H1 (cell line): ENCODE measurements around the gene CIB2. TPM values are rescaled to one million over a fixed set of nuclear protein-coding genes. Genes with fewer than 3 reads are reported as not detected.

Experiments used
- BACH1 ChIP-seq: IDR thresholded peaks from 2 replicates; pipeline ENCODE4 v1.6.1; 2012; ENCODE audit warnings: low read length, improper control_type of control experiment
- BCL11A ChIP-seq, 2 experiments: IDR thresholded peaks; one replicate each; pipeline ENCODE4 v1.6.1; 2011; ENCODE audit warnings: low read depth in 2 of 2, low read length in 2 of 2, mild to moderate bottlenecking in 2 of 2
- CHD2 ChIP-seq: IDR thresholded peaks from 2 replicates; pipeline ENCODE4 v1.6.1; 2012; ENCODE audit warnings: low read length, improper control_type of control experiment
- HDAC6 ChIP-seq: IDR thresholded peaks from one replicate; pipeline ENCODE4 v1.7.1; 2012; ENCODE audit warnings: low read depth, mild to moderate bottlenecking, inconsistent platforms, low read length, moderate library complexity
- JUND ChIP-seq: IDR thresholded peaks from 2 replicates; pipeline ENCODE4 v1.6.1; 2011; ENCODE audit warnings: mild to moderate bottlenecking, improper control_type of control experiment, low read length
- KDM1A ChIP-seq: fragments of 200-600, 300-600 bp; sonication (generic); IDR thresholded peaks from 2 replicates; pipeline ENCODE4 v1.7.1; 2016; ENCODE audit warnings: mild to moderate bottlenecking, low read length, borderline replicate concordance
- SIRT6 ChIP-seq: IDR thresholded peaks from one replicate; pipeline ENCODE4 v1.7.1; 2012; ENCODE audit warnings: low read length, inconsistent platforms
- SRF ChIP-seq: IDR thresholded peaks from 2 replicates; pipeline ENCODE4 v1.6.1; 2011; ENCODE audit warnings: mild to moderate bottlenecking, low read depth, low read length, moderate library complexity
- TAF1 ChIP-seq: IDR thresholded peaks from 2 replicates; pipeline ENCODE4 v1.6.1; 2011; ENCODE audit warnings: mild to moderate bottlenecking, low read depth, low read length
- polyA plus RNA-seq, 7 experiments: library from polyadenylated mRNA; depleted of rRNA in 3 of 7; stranded (reverse) in 5 of 7; unstranded in 2 of 7; fragments of >200 nt in 5 of 7; fragments of 200-250 nt in 2 of 7; gene quantifications; 1 replicate in 5 of 7; 2 replicates in 1 of 7; 4 replicates in 1 of 7; pipeline versions ENCODE4 v1.2.1 to v1.2.3, GENCODE V29; 2011 to 2013; ENCODE audit warnings: missing spikeins in 2 of 7, mixed read lengths in 2 of 7
- total RNA-seq: library from RNA; stranded (reverse); fragmentation: NEBNext Ultra II Directional; extraction: Animal tissue kit (Norgen Biotek cat#: 25700); gene quantifications from 2 replicates; pipeline ENCODE4 v1.2.1, GENCODE V29; 2021
- TF ChIP-seq, protein P1 (sequence below): fragments of 300-600 bp; sonication (generic); IDR thresholded peaks from 2 replicates; pipeline ENCODE4 v1.7.1; 2012; ENCODE audit warnings: low read length, moderate library complexity, mild to moderate bottlenecking, inconsistent platforms; ENCODE audit not compliant: insufficient replicate concordance
- TF ChIP-seq, protein P2 (sequence below): IDR thresholded peaks from 2 replicates; pipeline ENCODE4 v1.6.1; 2012; ENCODE audit warnings: inconsistent platforms

CIB2 gene
- total and polyA plus RNA-seq, 2 of the 8 experiments (the other 6 are each of a cell fraction or from before 2014, with no cell fraction given), result 41.5 to 45.8 TPM

DNA sequence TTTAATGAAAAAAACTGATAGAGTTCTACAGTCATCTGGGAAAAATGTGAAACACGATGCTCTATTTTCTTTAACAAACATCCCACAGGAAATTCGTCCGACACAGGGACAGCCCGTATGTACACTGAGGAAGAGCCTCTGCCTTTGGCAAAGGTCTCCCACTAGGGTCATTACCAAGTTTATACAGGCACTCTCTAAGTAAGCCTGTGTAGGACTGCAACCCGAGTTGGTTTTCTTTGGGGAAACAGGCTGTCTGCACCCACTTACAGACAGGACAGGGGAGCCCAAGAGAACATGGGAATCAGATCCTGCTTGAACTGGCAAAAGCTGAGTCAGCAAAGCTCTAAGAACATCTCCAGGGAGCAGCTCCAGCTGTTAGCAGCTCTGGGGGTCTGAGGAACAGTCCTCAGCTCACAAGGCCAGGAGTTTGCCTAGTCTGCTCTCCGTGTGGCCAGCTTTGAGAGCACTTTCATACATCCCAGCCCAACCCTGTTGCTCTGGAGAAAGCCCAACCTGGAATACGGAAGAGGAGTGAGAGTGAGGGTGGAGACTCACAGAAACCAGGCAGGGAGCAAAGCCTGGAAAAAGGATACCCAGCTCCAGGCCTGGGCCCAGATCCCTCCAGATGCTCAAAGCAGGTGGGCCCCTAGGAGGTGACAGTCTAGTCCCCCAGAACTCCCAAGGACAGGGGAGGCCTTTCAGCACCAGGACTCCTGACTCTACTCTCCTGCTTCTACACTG, 55.6 kb downstream of the CIB2 start (continued):
- TF ChIP-seq, protein P1, sequence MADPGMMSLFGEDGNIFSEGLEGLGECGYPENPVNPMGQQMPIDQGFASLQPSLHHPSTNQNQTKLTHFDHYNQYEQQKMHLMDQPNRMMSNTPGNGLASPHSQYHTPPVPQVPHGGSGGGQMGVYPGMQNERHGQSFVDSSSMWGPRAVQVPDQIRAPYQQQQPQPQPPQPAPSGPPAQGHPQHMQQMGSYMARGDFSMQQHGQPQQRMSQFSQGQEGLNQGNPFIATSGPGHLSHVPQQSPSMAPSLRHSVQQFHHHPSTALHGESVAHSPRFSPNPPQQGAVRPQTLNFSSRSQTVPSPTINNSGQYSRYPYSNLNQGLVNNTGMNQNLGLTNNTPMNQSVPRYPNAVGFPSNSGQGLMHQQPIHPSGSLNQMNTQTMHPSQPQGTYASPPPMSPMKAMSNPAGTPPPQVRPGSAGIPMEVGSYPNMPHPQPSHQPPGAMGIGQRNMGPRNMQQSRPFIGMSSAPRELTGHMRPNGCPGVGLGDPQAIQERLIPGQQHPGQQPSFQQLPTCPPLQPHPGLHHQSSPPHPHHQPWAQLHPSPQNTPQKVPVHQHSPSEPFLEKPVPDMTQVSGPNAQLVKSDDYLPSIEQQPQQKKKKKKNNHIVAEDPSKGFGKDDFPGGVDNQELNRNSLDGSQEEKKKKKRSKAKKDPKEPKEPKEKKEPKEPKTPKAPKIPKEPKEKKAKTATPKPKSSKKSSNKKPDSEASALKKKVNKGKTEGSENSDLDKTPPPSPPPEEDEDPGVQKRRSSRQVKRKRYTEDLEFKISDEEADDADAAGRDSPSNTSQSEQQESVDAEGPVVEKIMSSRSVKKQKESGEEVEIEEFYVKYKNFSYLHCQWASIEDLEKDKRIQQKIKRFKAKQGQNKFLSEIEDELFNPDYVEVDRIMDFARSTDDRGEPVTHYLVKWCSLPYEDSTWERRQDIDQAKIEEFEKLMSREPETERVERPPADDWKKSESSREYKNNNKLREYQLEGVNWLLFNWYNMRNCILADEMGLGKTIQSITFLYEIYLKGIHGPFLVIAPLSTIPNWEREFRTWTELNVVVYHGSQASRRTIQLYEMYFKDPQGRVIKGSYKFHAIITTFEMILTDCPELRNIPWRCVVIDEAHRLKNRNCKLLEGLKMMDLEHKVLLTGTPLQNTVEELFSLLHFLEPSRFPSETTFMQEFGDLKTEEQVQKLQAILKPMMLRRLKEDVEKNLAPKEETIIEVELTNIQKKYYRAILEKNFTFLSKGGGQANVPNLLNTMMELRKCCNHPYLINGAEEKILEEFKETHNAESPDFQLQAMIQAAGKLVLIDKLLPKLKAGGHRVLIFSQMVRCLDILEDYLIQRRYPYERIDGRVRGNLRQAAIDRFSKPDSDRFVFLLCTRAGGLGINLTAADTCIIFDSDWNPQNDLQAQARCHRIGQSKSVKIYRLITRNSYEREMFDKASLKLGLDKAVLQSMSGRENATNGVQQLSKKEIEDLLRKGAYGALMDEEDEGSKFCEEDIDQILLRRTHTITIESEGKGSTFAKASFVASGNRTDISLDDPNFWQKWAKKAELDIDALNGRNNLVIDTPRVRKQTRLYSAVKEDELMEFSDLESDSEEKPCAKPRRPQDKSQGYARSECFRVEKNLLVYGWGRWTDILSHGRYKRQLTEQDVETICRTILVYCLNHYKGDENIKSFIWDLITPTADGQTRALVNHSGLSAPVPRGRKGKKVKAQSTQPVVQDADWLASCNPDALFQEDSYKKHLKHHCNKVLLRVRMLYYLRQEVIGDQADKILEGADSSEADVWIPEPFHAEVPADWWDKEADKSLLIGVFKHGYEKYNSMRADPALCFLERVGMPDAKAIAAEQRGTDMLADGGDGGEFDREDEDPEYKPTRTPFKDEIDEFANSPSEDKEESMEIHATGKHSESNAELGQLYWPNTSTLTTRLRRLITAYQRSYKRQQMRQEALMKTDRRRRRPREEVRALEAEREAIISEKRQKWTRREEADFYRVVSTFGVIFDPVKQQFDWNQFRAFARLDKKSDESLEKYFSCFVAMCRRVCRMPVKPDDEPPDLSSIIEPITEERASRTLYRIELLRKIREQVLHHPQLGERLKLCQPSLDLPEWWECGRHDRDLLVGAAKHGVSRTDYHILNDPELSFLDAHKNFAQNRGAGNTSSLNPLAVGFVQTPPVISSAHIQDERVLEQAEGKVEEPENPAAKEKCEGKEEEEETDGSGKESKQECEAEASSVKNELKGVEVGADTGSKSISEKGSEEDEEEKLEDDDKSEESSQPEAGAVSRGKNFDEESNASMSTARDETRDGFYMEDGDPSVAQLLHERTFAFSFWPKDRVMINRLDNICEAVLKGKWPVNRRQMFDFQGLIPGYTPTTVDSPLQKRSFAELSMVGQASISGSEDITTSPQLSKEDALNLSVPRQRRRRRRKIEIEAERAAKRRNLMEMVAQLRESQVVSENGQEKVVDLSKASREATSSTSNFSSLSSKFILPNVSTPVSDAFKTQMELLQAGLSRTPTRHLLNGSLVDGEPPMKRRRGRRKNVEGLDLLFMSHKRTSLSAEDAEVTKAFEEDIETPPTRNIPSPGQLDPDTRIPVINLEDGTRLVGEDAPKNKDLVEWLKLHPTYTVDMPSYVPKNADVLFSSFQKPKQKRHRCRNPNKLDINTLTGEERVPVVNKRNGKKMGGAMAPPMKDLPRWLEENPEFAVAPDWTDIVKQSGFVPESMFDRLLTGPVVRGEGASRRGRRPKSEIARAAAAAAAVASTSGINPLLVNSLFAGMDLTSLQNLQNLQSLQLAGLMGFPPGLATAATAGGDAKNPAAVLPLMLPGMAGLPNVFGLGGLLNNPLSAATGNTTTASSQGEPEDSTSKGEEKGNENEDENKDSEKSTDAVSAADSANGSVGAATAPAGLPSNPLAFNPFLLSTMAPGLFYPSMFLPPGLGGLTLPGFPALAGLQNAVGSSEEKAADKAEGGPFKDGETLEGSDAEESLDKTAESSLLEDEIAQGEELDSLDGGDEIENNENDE, result no peak
- TF ChIP-seq HDAC6, result no peak
- no peak for TF ChIP-seq CHD2
- TF ChIP-seq TAF1, result 0 out of 2 replicates have a peak, but pooled peaks have one; percentile 35
- TF ChIP-seq JUND, result no peak
- no peak for TF ChIP-seq BCL11A (IDR thresholded peaks at IDR 0.05; ENCODE audit: low read depth in 2 of 2, low read length in 2 of 2)
- TF ChIP-seq SIRT6, result no peak
- TF ChIP-seq KDM1A, result no peak
- TF ChIP-seq, protein P2, sequence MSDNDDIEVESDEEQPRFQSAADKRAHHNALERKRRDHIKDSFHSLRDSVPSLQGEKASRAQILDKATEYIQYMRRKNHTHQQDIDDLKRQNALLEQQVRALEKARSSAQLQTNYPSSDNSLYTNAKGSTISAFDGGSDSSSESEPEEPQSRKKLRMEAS, result 0 out of 2 replicates have a peak, but pooled peaks have one; percentile 26
- TF ChIP-seq BACH1, result peak; percentile 45; the same call in 1 of the 2 replicates
- no peak for TF ChIP-seq SRF
